GM19395 (cell line): ENCODE data around the gene PLEKHG4.

Experiments
- ATAC-seq: cut with Tn5 transposase; IDR thresholded peaks from one replicate; pipeline ENCODE4 v1.9.1; 2021; ENCODE audit warnings: mild to moderate bottlenecking, moderate library complexity; ENCODE audit not compliant: unreplicated experiment

Gene PLEKHG4

GRCh38 chr16:67317853-67318252, 38.5 kb downstream of the PLEKHG4 start:
- no peak for ATAC-seq

- no peak for ATAC-seq
Measured at GRCh38 chr16:67326115-67326471, 46.8 kb downstream of the PLEKHG4 start.

- no peak for ATAC-seq
Measured at GRCh38 chr16:67326472-67327309, 47.4 kb downstream of the PLEKHG4 start, which contains the start of the genes KCTD19 and LRRC36. Gene KCTD19 (minus strand): TSS chr16:67326741. CDS start chr16:67326707, 34 bp downstream. Gene LRRC36 (plus strand): TSS chr16:67326815. CDS start chr16:67326863, 48 bp downstream.

GRCh38 chr16:67327743-67328142, 48.4 kb downstream of the PLEKHG4 start:
- ATAC-seq, result no peak

- ATAC-seq, result no peak
Measured at GRCh38 chr16:67329901-67330300, 50.6 kb downstream of the PLEKHG4 start.

- no peak for ATAC-seq
Measured at GRCh38 chr16:67333315-67333714, 54.0 kb downstream of the PLEKHG4 start.

- ATAC-seq, result no peak
Measured at GRCh38 chr16:67336116-67336515, 56.8 kb downstream of the PLEKHG4 start.

GRCh38 chr16:67336648-67337047, 57.3 kb downstream of the PLEKHG4 start:
- no peak for ATAC-seq
